ENCODE data around the gene RPS6KA2. TPM values are rescaled to one million over a fixed set of nuclear protein-coding genes. Genes with fewer than 3 reads are reported as not detected.
"Not testable (repeated sequence)": the region's sequence is repeated elsewhere in the genome, so short reads cannot be mapped to it uniquely, and the experiment has no call there.

The RPS6KA2 gene
- total RNA-seq, 3 donors from 2014 or later: 23.7 to 124 (median 56.4) TPM

- DNase-seq (ENCODE audit: low spot score in 2 of 2): no peak
- Histone ChIP-seq H3K9me3 (no peaks in the 10 kb centered on the region), H3K4me1 (no peaks in the 10 kb centered on the region), H3K27me3 (no peaks in the 10 kb centered on the region), H3K36me3 (no peaks in the 10 kb centered on the region), H3K27ac (no peak overlapping the region), H3K4me3 (no peak overlapping the region)
- TF ChIP-seq POLR2A (IDR thresholded peaks at IDR 0.05): no peak
- TF ChIP-seq POLR2AphosphoS5 (IDR thresholded peaks at IDR 0.05): no peak
- TF ChIP-seq CTCF (IDR thresholded peaks at IDR 0.05): no peak
- intact Hi-C loops (cut with DNase I; ENCODE audit: low total_unique reads): no loop called here
These were observed 8.2 kb upstream of the RPS6KA2 start for GRCh38 chr6:166635013-166635970.

DNA sequence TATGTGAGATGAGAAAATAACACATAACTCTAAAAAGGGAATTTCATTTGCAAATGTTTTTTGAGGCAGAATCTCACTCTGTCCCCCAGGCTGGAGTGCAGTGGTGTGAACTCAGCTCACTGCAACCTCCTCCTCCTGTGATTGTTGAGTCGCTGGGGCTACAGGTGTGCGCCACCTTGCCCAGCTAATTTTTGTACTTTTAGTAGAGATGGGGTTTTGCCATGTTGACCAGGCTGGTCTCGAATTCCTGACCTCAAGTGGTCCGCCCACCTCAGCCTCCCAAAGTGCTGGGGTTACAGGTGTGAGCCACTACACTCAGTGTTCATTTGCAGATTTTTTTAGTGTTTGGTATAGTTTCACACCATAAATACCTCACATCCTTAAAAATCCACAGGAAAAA is 7.5 kb upstream of the RPS6KA2 start:
- H3K27ac ChIP-seq; H3K4me1 ChIP-seq; intact Hi-C loops (cut with DNase I; ENCODE audit: low total_unique reads); DNase-seq (ENCODE audit: low spot score in 2 of 2); H3K36me3 ChIP-seq; H3K27me3 ChIP-seq; H3K4me3 ChIP-seq; H3K9me3 ChIP-seq: not testable (repeated sequence)

GRCh38 chr6:166633732-166634535 is 6.9 kb upstream of the RPS6KA2 start:
- Histone ChIP-seq H3K9me3 (no peaks in the 10 kb centered on the region), H3K27ac (no peak overlapping the region), H3K4me1 (no peaks in the 10 kb centered on the region), H3K36me3 (no peaks in the 10 kb centered on the region), H3K4me3 (no peak overlapping the region), H3K27me3 (no peaks in the 10 kb centered on the region)
- no peak for DNase-seq (ENCODE audit: low spot score in 2 of 2)
- TF ChIP-seq CTCF (IDR thresholded peaks at IDR 0.05) (no peak), POLR2A (IDR thresholded peaks at IDR 0.05) (no peak), POLR2AphosphoS5 (IDR thresholded peaks at IDR 0.05) (no peak)
- intact Hi-C loops (cut with DNase I; ENCODE audit: low total_unique reads): no loop called here

- Histone ChIP-seq H3K27ac (no peak overlapping the region), H3K36me3 (no peaks in the 10 kb centered on the region), H3K4me3 (no peak overlapping the region), H3K27me3 (no peaks in the 10 kb centered on the region), H3K9me3 (no peaks in the 10 kb centered on the region), H3K4me1 (no peaks in the 10 kb centered on the region)
- no peak for DNase-seq (ENCODE audit: low spot score in 2 of 2)
- TF ChIP-seq CTCF (IDR thresholded peaks at IDR 0.05) (no peak), POLR2A (IDR thresholded peaks at IDR 0.05) (no peak), POLR2AphosphoS5 (IDR thresholded peaks at IDR 0.05) (no peak)
- intact Hi-C loops (cut with DNase I; ENCODE audit: low total_unique reads): no loop called here
These were observed 5.7 kb upstream of the RPS6KA2 start for GRCh38 chr6:166632731-166633130.

- intact Hi-C loops (cut with DNase I; ENCODE audit: low total_unique reads): no loop called here
- H3K27ac ChIP-seq: no peak overlapping the region
These were observed 3.4 kb upstream of the RPS6KA2 start for GRCh38 chr6:166630462-166630861.

More at GRCh38 chr6:166630462-166630861, 3.4 kb upstream of the RPS6KA2 start:
- Histone ChIP-seq H3K27me3 (no peaks in the 10 kb centered on the region), H3K4me1 (no peaks in the 10 kb centered on the region), H3K9me3 (no peaks in the 10 kb centered on the region), H3K4me3 (no peak overlapping the region), H3K36me3 (no peaks in the 10 kb centered on the region)
- TF ChIP-seq POLR2A (IDR thresholded peaks at IDR 0.05) (no peak), CTCF (IDR thresholded peaks at IDR 0.05) (no peak), POLR2AphosphoS5 (IDR thresholded peaks at IDR 0.05) (no peak)
- DNase-seq (ENCODE audit: low spot score in 2 of 2): no peak

Measured in breast epithelium (tissue), 4 donors.